K562 (cell line): ENCODE results near the gene NFATC4. TPM values are rescaled to one million over a fixed set of nuclear protein-coding genes. Genes with fewer than 3 reads are reported as not detected.

Experiments
- CEBPB ChIP-seq: fragments of 450-650 bp; IDR thresholded peaks from 2 replicates; pipeline ENCODE4 v1.6.1; 2016; ENCODE audit warnings: missing genetic modification characterization, missing compliant biosample characterization
- CXXC5 ChIP-seq: fragments of 250-450 bp; sonication (Bioruptor Pico); IDR thresholded peaks from 2 replicates; pipeline ENCODE4 v1.8.0; 2022; ENCODE audit warnings: inconsistent platforms, mild to moderate bottlenecking, moderate library complexity
- DACH1 ChIP-seq: fragments of 450-650 bp; IDR thresholded peaks from 2 replicates; pipeline ENCODE4 v1.6.1; 2018; ENCODE audit not compliant: partially characterized antibody
- ELF2 ChIP-seq: fragments of 250-450 bp; sonication (Bioruptor Pico); IDR thresholded peaks from 2 replicates; pipeline ENCODE4 v1.5.0; 2021; ENCODE audit warnings: mild to moderate bottlenecking
- ELF4 ChIP-seq: fragments of 450-650 bp; formaldehyde crosslinking; IDR thresholded peaks from 2 replicates; pipeline ENCODE4 v1.4.0; 2022; ENCODE audit warnings: missing genetic modification characterization
- JUNB ChIP-seq: fragments of 450-650 bp; formaldehyde crosslinking; conservative IDR thresholded peaks from 2 replicates; pipeline ENCODE4 v1.4.0; 2020; ENCODE audit warnings: mild to moderate bottlenecking
- KDM1A ChIP-seq, 2 experiments: fragments of 450-650 bp; IDR thresholded peaks; 2 replicates each; pipeline ENCODE4 v1.6.1; 2016; ENCODE audit warnings: mild to moderate bottlenecking in 2 of 2
- MAZ ChIP-seq, 2 experiments: fragments of 450-650 bp in 1 of 2; sonication (generic) in 1 of 2; formaldehyde crosslinking; IDR thresholded peaks in 1 of 2; conservative IDR thresholded peaks in 1 of 2; 2 replicates each; pipeline versions ENCODE4 v1.4.0 to v1.5.0; 2020; ENCODE audit warnings: mild to moderate bottlenecking in 1 of 2, missing genetic modification reagents in 1 of 2
- NELFE ChIP-seq: IDR thresholded peaks from 2 replicates; pipeline ENCODE4 v1.6.1; 2011; ENCODE audit warnings: mild to moderate bottlenecking; ENCODE audit not compliant: insufficient read depth, insufficient read length
- NR1H2 ChIP-seq: sonication (generic); formaldehyde crosslinking; IDR thresholded peaks from 2 replicates; pipeline ENCODE4 v1.4.0; 2020; ENCODE audit warnings: mild to moderate bottlenecking, missing genetic modification reagents
- POLR2G ChIP-seq: fragments of 200-400 bp; formaldehyde crosslinking; IDR thresholded peaks from 2 replicates; pipeline ENCODE4 v1.6.1; 2017; ENCODE audit warnings: low read depth, mild to moderate bottlenecking, antibody characterized with exemption, low read length, moderate library complexity
- RB1 ChIP-seq: fragments of 450-650 bp; IDR thresholded peaks from 2 replicates; pipeline ENCODE4 v1.6.1; 2017; ENCODE audit warnings: low read depth, mild to moderate bottlenecking
- RFX1 ChIP-seq: fragments of 450-650 bp; IDR thresholded peaks from 2 replicates; pipeline ENCODE4 v1.6.1; 2016; ENCODE audit warnings: mild to moderate bottlenecking, moderate library complexity
- ZBTB7A ChIP-seq: IDR thresholded peaks from 2 replicates; pipeline ENCODE4 v1.6.1; 2011; ENCODE audit warnings: low read depth, mild to moderate bottlenecking, low read length, moderate library complexity, borderline replicate concordance; ENCODE audit not compliant: control insufficient read depth
- ZNF165 ChIP-seq: fragments of 250-450 bp; sonication (Bioruptor Pico); IDR thresholded peaks from 2 replicates; pipeline ENCODE4 v1.4.0; 2020; ENCODE audit warnings: borderline replicate concordance
- ZNF77 ChIP-seq: fragments of 250-450 bp; sonication (Bioruptor Pico); IDR thresholded peaks from 2 replicates; pipeline ENCODE4 v1.5.0; 2020
- polyA plus RNA-seq, 8 experiments: library from polyadenylated mRNA; depleted of rRNA in 4 of 8; stranded (reverse) in 5 of 8; unstranded in 3 of 8; fragments of >200 nt; fragmentation: Nextera tagmentation in 2 of 8; fragmentation: Illumina TruSeq in 1 of 8; extraction: Ambion mirVana in 2 of 8; extraction: Trizol in 1 of 8; gene quantifications; 2 replicates each; pipeline versions ENCODE4 v1.2.1 to v1.2.3, GENCODE V29; 2011 to 2014; ENCODE audit warnings: inconsistent platforms in 1 of 8, missing spikeins in 1 of 8
- total RNA-seq, 7 experiments: library from RNA; depleted of rRNA in 6 of 7; stranded (reverse); fragments of >200 nt in 6 of 7; fragmentation: Illumina TruSeq in 2 of 7; extraction: Trizol in 2 of 7; gene quantifications; 2 replicates each; pipeline versions ENCODE4 v1.2.1 to v1.2.3, GENCODE V29; 2011 to 2021; ENCODE audit warnings: low replicate concordance in 1 of 7
- TF ChIP-seq, protein P1 (sequence below): fragments of 250-450 bp; sonication (Bioruptor Pico); IDR thresholded peaks from 2 replicates; pipeline ENCODE4 v1.4.0; 2020; ENCODE audit warnings: borderline replicate concordance
- TF ChIP-seq, protein P2 (sequence below): sonication (generic); formaldehyde crosslinking; IDR thresholded peaks from 2 replicates; pipeline ENCODE4 v1.8.0; 2022; ENCODE audit warnings: missing genetic modification reagents, mild to moderate bottlenecking, moderate library complexity, borderline replicate concordance
- TF ChIP-seq, protein P3 (sequence below): conservative IDR thresholded peaks from 2 replicates; pipeline ENCODE4 v1.6.1; 2011; ENCODE audit warnings: low read depth, mild to moderate bottlenecking, low read length; ENCODE audit not compliant: control insufficient read depth
- TF ChIP-seq, protein P4 (sequence below): sonication (generic); formaldehyde crosslinking; IDR thresholded peaks from 2 replicates; pipeline ENCODE4 v1.8.1; 2023; ENCODE audit warnings: missing genetic modification reagents, mild to moderate bottlenecking, borderline replicate concordance

The NFATC4 gene
- total and polyA plus RNA-seq, 9 of the 15 experiments (the other 6 are each of a cell fraction or from before 2014, with no cell fraction given): 0.25 to 3.8 (median 0.78) TPM; not detected in 1

DNA sequence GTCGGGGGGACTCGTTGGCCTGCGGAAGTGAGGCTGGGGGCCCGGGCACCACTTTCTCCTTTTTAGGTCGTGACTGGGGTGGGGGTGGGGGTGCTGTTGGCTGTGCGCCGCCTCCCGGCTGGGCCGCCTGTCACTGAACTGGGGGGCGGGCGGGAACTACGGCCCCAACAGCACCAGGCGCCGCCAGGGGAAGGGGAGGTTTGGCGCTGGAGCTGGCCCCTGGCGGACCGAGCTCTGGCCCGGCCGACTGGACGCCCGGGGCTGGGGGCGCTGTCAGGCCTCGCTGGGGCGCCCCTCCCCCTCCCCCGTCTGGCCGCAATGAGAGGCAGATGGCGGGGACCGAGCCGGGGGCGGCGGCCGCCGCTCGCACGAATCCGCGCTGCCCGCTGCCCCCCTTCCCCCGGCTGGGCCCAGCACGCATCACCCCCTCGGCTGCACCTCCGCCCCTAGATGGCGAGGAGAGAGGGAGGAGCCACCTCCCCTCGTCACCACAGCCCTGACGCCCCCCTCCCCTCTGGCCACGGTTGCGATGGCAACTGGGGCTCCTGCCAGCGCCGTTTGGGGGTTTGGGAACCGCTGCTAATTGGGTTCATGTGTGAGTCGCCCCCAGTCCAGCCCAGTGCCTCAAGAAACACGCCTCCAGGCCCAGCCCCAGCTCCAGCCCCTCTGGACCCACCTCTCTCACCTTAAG, 723 bp downstream of the NFATC4 start (continued):
- no peak for TF ChIP-seq CEBPB (tag)
- TF ChIP-seq ZNF77 (CRISPR knock-in tag): no peak
- TF ChIP-seq RFX1: peak; percentile 75
- peak; percentile 57; the same call in 1 of the 2 replicates for TF ChIP-seq RB1
- TF ChIP-seq MAZ (CRISPR knock-in tag; conservative IDR thresholded peaks at IDR 0.05 in 1 of 2, IDR thresholded peaks at IDR 0.05 in 1 of 2): 0 out of 4 replicates have a peak, but pooled peaks of 1 of the 2 experiments have one; percentile 28
- peak in 1 of 2 experiments; percentile 78; a peak in 1 of 4 replicates for TF ChIP-seq KDM1A (IDR thresholded peaks at IDR 0.05)
- no peak for TF ChIP-seq ELF2 (CRISPR knock-in tag)
- TF ChIP-seq ZBTB7A: peak; percentile 70; the same call in 1 of the 2 replicates
- TF ChIP-seq NELFE: no peak
- TF ChIP-seq DACH1: no peak
- TF ChIP-seq, protein P1, sequence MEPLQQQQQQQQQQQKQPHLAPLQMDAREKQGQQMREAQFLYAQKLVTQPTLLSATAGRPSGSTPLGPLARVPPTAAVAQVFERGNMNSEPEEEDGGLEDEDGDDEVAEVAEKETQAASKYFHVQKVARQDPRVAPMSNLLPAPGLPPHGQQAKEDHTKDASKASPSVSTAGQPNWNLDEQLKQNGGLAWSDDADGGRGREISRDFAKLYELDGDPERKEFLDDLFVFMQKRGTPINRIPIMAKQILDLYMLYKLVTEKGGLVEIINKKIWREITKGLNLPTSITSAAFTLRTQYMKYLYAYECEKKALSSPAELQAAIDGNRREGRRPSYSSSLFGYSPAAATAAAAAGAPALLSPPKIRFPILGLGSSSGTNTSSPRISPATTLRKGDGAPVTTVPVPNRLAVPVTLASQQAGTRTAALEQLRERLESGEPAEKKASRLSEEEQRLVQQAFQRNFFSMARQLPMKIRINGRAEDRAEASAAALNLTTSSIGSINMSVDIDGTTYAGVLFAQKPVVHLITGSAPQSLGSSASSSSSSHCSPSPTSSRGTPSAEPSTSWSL: no peak
- TF ChIP-seq JUNB (CRISPR knock-in tag): no peak
- TF ChIP-seq CXXC5: 0 out of 2 replicates have a peak, but pooled peaks have one; percentile 12
- TF ChIP-seq, protein P2, sequence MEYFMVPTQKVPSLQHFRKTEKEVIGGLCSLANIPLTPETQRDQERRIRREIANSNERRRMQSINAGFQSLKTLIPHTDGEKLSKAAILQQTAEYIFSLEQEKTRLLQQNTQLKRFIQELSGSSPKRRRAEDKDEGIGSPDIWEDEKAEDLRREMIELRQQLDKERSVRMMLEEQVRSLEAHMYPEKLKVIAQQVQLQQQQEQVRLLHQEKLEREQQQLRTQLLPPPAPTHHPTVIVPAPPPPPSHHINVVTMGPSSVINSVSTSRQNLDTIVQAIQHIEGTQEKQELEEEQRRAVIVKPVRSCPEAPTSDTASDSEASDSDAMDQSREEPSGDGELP: peak; percentile 22; the same call in 1 of the 2 replicates
- TF ChIP-seq, protein P3, sequence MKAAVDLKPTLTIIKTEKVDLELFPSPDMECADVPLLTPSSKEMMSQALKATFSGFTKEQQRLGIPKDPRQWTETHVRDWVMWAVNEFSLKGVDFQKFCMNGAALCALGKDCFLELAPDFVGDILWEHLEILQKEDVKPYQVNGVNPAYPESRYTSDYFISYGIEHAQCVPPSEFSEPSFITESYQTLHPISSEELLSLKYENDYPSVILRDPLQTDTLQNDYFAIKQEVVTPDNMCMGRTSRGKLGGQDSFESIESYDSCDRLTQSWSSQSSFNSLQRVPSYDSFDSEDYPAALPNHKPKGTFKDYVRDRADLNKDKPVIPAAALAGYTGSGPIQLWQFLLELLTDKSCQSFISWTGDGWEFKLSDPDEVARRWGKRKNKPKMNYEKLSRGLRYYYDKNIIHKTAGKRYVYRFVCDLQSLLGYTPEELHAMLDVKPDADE: no peak
- no peak for TF ChIP-seq ZNF165 (CRISPR knock-in tag)
- TF ChIP-seq POLR2G: peak; percentile 61
- TF ChIP-seq ELF4: no peak
- TF ChIP-seq NR1H2 (CRISPR knock-in tag): no peak
- TF ChIP-seq, protein P4, sequence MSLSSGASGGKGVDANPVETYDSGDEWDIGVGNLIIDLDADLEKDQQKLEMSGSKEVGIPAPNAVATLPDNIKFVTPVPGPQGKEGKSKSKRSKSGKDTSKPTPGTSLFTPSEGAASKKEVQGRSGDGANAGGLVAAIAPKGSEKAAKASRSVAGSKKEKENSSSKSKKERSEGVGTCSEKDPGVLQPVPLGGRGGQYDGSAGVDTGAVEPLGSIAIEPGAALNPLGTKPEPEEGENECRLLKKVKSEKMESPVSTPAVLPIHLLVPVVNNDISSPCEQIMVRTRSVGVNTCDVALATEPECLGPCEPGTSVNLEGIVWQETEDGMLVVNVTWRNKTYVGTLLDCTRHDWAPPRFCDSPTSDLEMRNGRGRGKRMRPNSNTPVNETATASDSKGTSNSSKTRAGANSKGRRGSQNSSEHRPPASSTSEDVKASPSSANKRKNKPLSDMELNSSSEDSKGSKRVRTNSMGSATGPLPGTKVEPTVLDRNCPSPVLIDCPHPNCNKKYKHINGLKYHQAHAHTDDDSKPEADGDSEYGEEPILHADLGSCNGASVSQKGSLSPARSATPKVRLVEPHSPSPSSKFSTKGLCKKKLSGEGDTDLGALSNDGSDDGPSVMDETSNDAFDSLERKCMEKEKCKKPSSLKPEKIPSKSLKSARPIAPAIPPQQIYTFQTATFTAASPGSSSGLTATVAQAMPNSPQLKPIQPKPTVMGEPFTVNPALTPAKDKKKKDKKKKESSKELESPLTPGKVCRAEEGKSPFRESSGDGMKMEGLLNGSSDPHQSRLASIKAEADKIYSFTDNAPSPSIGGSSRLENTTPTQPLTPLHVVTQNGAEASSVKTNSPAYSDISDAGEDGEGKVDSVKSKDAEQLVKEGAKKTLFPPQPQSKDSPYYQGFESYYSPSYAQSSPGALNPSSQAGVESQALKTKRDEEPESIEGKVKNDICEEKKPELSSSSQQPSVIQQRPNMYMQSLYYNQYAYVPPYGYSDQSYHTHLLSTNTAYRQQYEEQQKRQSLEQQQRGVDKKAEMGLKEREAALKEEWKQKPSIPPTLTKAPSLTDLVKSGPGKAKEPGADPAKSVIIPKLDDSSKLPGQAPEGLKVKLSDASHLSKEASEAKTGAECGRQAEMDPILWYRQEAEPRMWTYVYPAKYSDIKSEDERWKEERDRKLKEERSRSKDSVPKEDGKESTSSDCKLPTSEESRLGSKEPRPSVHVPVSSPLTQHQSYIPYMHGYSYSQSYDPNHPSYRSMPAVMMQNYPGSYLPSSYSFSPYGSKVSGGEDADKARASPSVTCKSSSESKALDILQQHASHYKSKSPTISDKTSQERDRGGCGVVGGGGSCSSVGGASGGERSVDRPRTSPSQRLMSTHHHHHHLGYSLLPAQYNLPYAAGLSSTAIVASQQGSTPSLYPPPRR (CRISPR knock-in tag): no peak
